Liver (tissue), 9 donors: ENCODE results near the gene MARK3. TPM values are rescaled to one million over a fixed set of nuclear protein-coding genes. Genes with fewer than 3 reads are reported as not detected.

ENCODE experiments used
- DNase-seq: peaks from one replicate; pipeline ENCODE4 v3.0.0-alpha.2; 2017; ENCODE audit warnings: low spot score
- H3K27ac ChIP-seq, 2 donors: one replicate each; pipeline ENCODE4 v1.7.0; 2013; ENCODE audit warnings: inconsistent platforms in 2 of 2, low read length in 2 of 2, control low read depth in 1 of 2, low read depth in 1 of 2, mild to moderate bottlenecking in 1 of 2
- H3K27me3 ChIP-seq, 4 donors: one replicate each; pipeline versions ENCODE4 v1.6.1 to v1.7.0; 2013; ENCODE audit warnings: low read length in 3 of 4, inconsistent platforms in 1 of 4, mild to moderate bottlenecking in 1 of 4, moderate library complexity in 1 of 4; ENCODE audit not compliant: control insufficient read depth in 4 of 4, insufficient read depth in 4 of 4
- H3K36me3 ChIP-seq, 4 donors: one replicate each; pipeline versions ENCODE4 v1.6.1 to v1.7.0; 2013; ENCODE audit warnings: low read length in 3 of 4, mild to moderate bottlenecking in 3 of 4, low read depth in 1 of 4, moderate library complexity in 1 of 4; ENCODE audit not compliant: control insufficient read depth in 4 of 4, insufficient read depth in 3 of 4
- H3K4me1 ChIP-seq, 4 donors: one replicate each; pipeline versions ENCODE4 v1.6.1 to v1.7.0; 2013; ENCODE audit warnings: low read length in 3 of 4, mild to moderate bottlenecking in 3 of 4, moderate library complexity in 1 of 4; ENCODE audit not compliant: control insufficient read depth in 4 of 4, insufficient read depth in 4 of 4
- H3K4me3 ChIP-seq, 3 donors: one replicate each; pipeline versions ENCODE4 v1.6.1 to v1.7.0; 2013; ENCODE audit warnings: low read length in 3 of 3, control low read depth in 1 of 3, low read depth in 1 of 3, mild to moderate bottlenecking in 1 of 3
- H3K9ac ChIP-seq, 2 donors: one replicate each; pipeline ENCODE4 v1.7.0; 2013; ENCODE audit warnings: low read length in 2 of 2, mild to moderate bottlenecking in 2 of 2, moderate library complexity in 2 of 2, control low read depth in 1 of 2, low read depth in 1 of 2
- H3K9me3 ChIP-seq, 4 donors: one replicate each; pipeline versions ENCODE4 v1.6.1 to v1.7.0; 2013; ENCODE audit warnings: low read length in 3 of 4; ENCODE audit not compliant: control insufficient read depth in 4 of 4
- ATF3 ChIP-seq: IDR thresholded peaks from 2 replicates; pipeline ENCODE4 v1.6.1; 2016; ENCODE audit warnings: antibody characterized with exemption
- CTCF ChIP-seq: fragments of 150-350 bp; IDR thresholded peaks from 2 replicates; pipeline ENCODE4 v1.5.1; 2017; ENCODE audit warnings: improper control_type of control experiment, low read depth, low read length; ENCODE audit not compliant: missing input control
- EGR1 ChIP-seq, 2 donors: IDR thresholded peaks; 2 replicates each; pipeline ENCODE4 v1.6.1; 2016 to 2018; ENCODE audit warnings: antibody characterized with exemption in 2 of 2, low read depth in 2 of 2
- FOXA1 ChIP-seq: IDR thresholded peaks from 2 replicates; pipeline ENCODE4 v1.6.1; 2016; ENCODE audit warnings: antibody characterized with exemption
- FOXA2 ChIP-seq: IDR thresholded peaks from 2 replicates; pipeline ENCODE4 v1.6.1; 2016; ENCODE audit warnings: antibody characterized with exemption
- GABPA ChIP-seq, 2 donors: IDR thresholded peaks in 1 of 2; conservative IDR thresholded peaks in 1 of 2; 2 replicates each; pipeline ENCODE4 v1.6.1; 2016; ENCODE audit warnings: antibody characterized with exemption in 2 of 2, mild to moderate bottlenecking in 1 of 2, moderate library complexity in 1 of 2
- HNF4A ChIP-seq, 2 donors: conservative IDR thresholded peaks; 2 replicates each; pipeline ENCODE4 v1.6.1; 2016; ENCODE audit warnings: antibody characterized with exemption in 2 of 2, mild to moderate bottlenecking in 2 of 2
- HNF4G ChIP-seq: IDR thresholded peaks from 2 replicates; pipeline ENCODE4 v1.6.1; 2016; ENCODE audit warnings: antibody characterized with exemption
- JUND ChIP-seq, 2 donors: IDR thresholded peaks; 2 replicates each; pipeline ENCODE4 v1.6.1; 2016; ENCODE audit warnings: antibody characterized with exemption in 2 of 2
- MAX ChIP-seq: IDR thresholded peaks from 2 replicates; pipeline ENCODE4 v1.6.1; 2016; ENCODE audit warnings: antibody characterized with exemption
- NR2F2 ChIP-seq: IDR thresholded peaks from 2 replicates; pipeline ENCODE4 v1.6.1; 2016; ENCODE audit warnings: antibody characterized with exemption
- RAD21 ChIP-seq, 2 donors: IDR thresholded peaks; 2 replicates each; pipeline ENCODE4 v1.6.1; 2016; ENCODE audit warnings: antibody characterized with exemption in 2 of 2, mild to moderate bottlenecking in 2 of 2
- REST ChIP-seq: IDR thresholded peaks from 2 replicates; pipeline ENCODE4 v1.6.1; 2016; ENCODE audit warnings: antibody characterized with exemption, mild to moderate bottlenecking
- RXRA ChIP-seq, 2 donors: IDR thresholded peaks; 2 replicates each; pipeline ENCODE4 v1.6.1; 2017 to 2018; ENCODE audit warnings: antibody characterized with exemption in 2 of 2, mild to moderate bottlenecking in 1 of 2
- SP1 ChIP-seq: IDR thresholded peaks from 2 replicates; pipeline ENCODE4 v1.6.1; 2018; ENCODE audit warnings: antibody characterized with exemption, mild to moderate bottlenecking
- TAF1 ChIP-seq: conservative IDR thresholded peaks from 2 replicates; pipeline ENCODE4 v1.6.1; 2016; ENCODE audit warnings: antibody characterized with exemption, mild to moderate bottlenecking
- YY1 ChIP-seq: IDR thresholded peaks from 2 replicates; pipeline ENCODE4 v1.6.1; 2016; ENCODE audit warnings: antibody characterized with exemption, mild to moderate bottlenecking
- ZBTB33 ChIP-seq: IDR thresholded peaks from 2 replicates; pipeline ENCODE4 v1.6.1; 2016; ENCODE audit warnings: antibody characterized with exemption
- WGBS: extraction: QIAGEN DNeasy Blood & Tissue Kit; methylation state at CpG from one replicate; pipeline ENCODE4 v1.1.7; 2013; 5-methylcytosine and 5-hydroxymethylcytosine counted together
- polyA plus RNA-seq, 2 donors: library from polyadenylated mRNA; stranded (reverse) in 1 of 2; unstranded in 1 of 2; fragments of 200-250 nt in 1 of 2; fragments of >200 nt in 1 of 2; fragmentation: Nextera tagmentation in 1 of 2; extraction: Ambion mirVana in 1 of 2; gene quantifications; one replicate each; pipeline versions ENCODE4 v1.2.1 to v1.2.3, GENCODE V29; 2013 to 2015
- total RNA-seq, 2 donors: library from RNA; depleted of rRNA; stranded (reverse); fragments of >200 nt; gene quantifications; one replicate each; pipeline ENCODE4 v1.2.3, GENCODE V29; 2014
- donor health status: healthy.
- donor health status: healthy.
- donor health status: healthy.
- donor health status: healthy.
- donor health status: healthy.

The MARK3 gene
- total and polyA plus RNA-seq, 4 donors: 14.1 to 86.0 (median 33.0) TPM

GRCh38 chr14:103533137-103533998 is 148.2 kb downstream of the MARK3 start:
- H3K4me3 ChIP-seq: no peak overlapping the region
- no peak for DNase-seq
- 90% methylated on average over 23 of the region's 23 CpGs for WGBS
- H3K36me3 ChIP-seq: peaks cover 0 to 23% (median 3%) of the 10 kb centered on the region in 4 donors
- H3K4me1 ChIP-seq: peaks cover 11 to 27% (median 17%) of the 10 kb centered on the region in 4 donors
- H3K27ac ChIP-seq: no peak overlapping the region
- H3K9me3 ChIP-seq: no peaks in the 10 kb centered on the region
- no peak overlapping the region for H3K9ac ChIP-seq
- no peaks in the 10 kb centered on the region for H3K27me3 ChIP-seq
- TF ChIP-seq TAF1 (no peak), REST (no peak), RAD21 (IDR thresholded peaks at IDR 0.05) (no peak), FOXA1 (no peak), SP1 (no peak), HNF4A (conservative IDR thresholded peaks at IDR 0.05) (no peak), JUND (IDR thresholded peaks at IDR 0.05) (no peak)

- H3K27me3 ChIP-seq: no peaks in the 10 kb centered on the region
- DNase-seq: no peak
- no peak overlapping the region for H3K27ac ChIP-seq
- H3K4me3 ChIP-seq: no peak overlapping the region
- no peaks in the 10 kb centered on the region for H3K9me3 ChIP-seq
- H3K36me3 ChIP-seq: peaks cover 0 to 23% (median 3%) of the 10 kb centered on the region in 4 donors
- TF ChIP-seq EGR1 (IDR thresholded peaks at IDR 0.05; ENCODE audit: low read depth in 2 of 2) (no peak), REST (no peak), NR2F2 (no peak), ZBTB33 (no peak), ATF3 (no peak), GABPA (IDR thresholded peaks at IDR 0.05 in 1 of 2, conservative IDR thresholded peaks at IDR 0.05 in 1 of 2) (no peak), HNF4A (conservative IDR thresholded peaks at IDR 0.05) (no peak), SP1 (no peak), HNF4G (no peak), FOXA1 (no peak), JUND (IDR thresholded peaks at IDR 0.05) (no peak), RXRA (IDR thresholded peaks at IDR 0.05) (no peak), YY1 (no peak), RAD21 (IDR thresholded peaks at IDR 0.05) (no peak), CTCF (no peak), FOXA2 (no peak), TAF1 (no peak), MAX (no peak)
- WGBS: 91% methylated on average over 25 of the region's 25 CpGs
- H3K9ac ChIP-seq: no peak overlapping the region
- peaks cover 8 to 24% (median 14%) of the 10 kb centered on the region in 4 donors for H3K4me1 ChIP-seq
Measured at GRCh38 chr14:103533999-103534575, 148.9 kb downstream of the MARK3 start.
